ENCODE measurements around the gene SGPP1.
"Not testable (repeated sequence)": the region's sequence is repeated elsewhere in the genome, so short reads cannot be mapped to it uniquely, and the experiment has no call there.

Gene SGPP1

GRCh38 chr14:63672417-63673180 is 55.3 kb downstream of the SGPP1 start:
- DNase-seq = no peak

DNA sequence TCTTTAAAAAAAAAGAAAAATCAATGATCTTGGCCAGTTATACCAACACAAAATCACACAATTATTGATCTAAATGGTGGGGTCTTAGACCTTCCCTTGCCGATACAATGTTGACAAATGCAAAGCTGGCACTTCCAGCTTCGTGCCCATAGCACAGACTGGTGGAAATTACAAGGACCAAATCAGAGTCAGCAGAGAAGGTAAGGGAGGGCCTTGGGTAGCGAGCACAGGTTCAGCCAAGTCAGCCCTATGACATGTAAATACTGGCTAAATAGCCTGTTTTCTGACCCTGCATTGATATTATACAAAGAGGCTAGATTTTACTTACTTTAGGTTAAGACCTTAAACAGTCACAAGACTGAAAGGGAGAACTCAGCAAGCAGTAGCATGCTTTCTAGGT is 55.9 kb downstream of the SGPP1 start:
- DNase-seq = no peak

GRCh38 chr14:63670692-63671091 is 57.2 kb downstream of the SGPP1 start:
- DNase-seq = no peak

DNA sequence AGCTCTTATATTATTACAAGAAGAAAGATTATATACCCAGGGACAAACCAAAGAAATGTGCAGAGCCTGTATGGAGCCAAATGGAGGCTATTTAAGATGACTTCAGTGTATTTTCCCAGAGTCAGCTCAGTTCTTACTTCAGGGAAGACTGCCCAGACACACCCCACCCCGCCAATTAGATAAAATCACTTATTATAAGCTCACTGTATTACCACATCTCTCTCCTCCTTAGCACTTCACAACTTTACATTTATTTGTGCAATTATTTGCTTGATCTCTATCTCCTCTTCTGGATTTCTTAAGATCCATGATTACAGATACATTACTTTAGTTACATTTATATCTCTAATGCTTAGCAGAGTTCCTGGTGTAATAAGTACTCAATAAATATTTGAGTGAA is 61.5 kb downstream of the SGPP1 start:
- no peak for DNase-seq

- DNase-seq = no peak
Observed at GRCh38 chr14:63663428-63664341, 64.2 kb downstream of the SGPP1 start.

- no peak for DNase-seq
Observed at GRCh38 chr14:63662776-63663175, 65.1 kb downstream of the SGPP1 start.

DNA sequence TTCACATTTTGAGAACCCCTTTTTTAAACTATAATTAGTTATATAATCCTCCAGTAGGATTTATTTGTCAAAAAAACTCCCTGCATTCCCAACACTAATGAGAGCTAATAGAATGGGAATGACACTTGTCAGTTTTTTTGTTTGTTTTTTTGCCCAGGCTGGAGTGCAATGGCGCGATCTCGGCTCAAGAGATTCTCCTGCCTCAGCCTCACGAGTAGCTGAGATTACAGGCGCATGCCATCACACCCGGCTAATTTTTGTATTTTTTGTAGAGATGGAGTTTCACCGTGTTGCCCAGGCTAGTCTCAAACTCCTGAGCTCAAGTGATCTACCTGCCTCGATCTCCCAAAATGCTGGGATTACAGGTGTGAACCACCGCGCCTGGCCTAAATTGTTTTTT is 66.0 kb downstream of the SGPP1 start:
- DNase-seq = not testable (repeated sequence)

DNA sequence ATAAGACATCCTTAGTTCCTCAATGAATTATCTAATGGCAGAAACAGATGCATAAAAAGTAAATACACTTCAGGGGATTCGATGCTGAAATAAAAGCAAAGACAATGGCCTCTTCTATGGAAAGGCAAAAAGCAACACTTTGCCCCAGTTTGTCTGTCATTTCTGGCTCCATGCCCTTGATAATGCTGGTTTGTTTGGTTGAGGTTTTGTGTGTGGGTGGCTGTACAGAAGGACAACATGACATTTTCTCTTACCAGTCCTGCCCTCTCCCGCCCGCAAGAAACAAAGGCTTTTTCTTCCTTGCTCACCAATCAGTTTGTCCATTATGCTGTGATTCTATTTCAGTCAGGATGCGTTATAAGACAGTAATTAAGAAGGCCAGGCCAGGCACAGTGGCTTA is 68.1 kb downstream of the SGPP1 start:
- no peak for DNase-seq

GRCh38 chr14:63656194-63656593 is 71.7 kb downstream of the SGPP1 start:
- no peak for DNase-seq

DNA sequence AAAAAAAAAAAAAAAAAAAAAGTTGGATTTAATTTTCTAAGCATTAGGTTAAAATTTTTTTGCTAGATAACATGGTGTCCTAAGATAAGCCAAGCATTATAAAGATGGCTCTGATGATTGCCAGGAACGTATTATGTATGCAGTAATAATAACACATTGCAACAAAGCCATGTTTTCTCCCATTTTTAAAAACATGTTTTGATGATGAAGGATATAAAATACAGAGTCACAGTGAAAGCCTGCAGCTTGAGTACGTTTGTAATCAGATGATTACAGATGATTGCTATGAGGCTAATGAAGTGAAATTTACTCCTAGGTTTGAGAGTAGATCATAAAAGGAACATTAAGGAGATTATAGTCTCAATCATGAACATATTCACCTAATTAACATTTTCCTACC is 72.9 kb downstream of the SGPP1 start:
- DNase-seq = no peak

GRCh38 chr14:63654346-63654745 is 73.5 kb downstream of the SGPP1 start:
- DNase-seq = no peak

DNA sequence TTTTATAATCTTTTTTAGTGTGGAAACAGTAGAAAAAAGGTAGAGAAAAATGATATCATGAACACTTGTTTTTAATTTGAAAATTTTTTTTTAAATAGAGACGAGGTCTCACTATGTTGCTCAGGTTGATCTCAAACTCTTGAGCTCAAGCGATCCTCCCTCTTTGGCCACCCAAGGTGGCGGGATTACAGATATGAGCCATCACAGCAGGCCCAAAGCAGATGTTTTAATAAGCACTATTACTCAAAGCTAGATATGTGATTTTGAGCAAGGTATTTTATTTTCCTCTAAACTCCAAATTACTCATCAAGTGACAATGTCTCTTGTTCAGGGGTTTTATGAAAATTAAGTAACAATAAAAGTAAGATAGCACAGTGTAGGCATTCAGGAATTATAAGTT is 75.5 kb downstream of the SGPP1 start:
- no peak for DNase-seq

GRCh38 chr14:63650256-63650952 is 77.5 kb downstream of the SGPP1 start:
- no peak for DNase-seq

GRCh38 chr14:63647696-63648410 is 80.0 kb downstream of the SGPP1 start:
- no peak for DNase-seq

GRCh38 chr14:63644741-63645140 is 83.1 kb downstream of the SGPP1 start:
- no peak for DNase-seq

- DNase-seq = peak in 1 of 2 experiments; percentile 61
Observed at GRCh38 chr14:63642656-63643382, 85.0 kb downstream of the SGPP1 start.

GRCh38 chr14:63642229-63642611 is 85.6 kb downstream of the SGPP1 start:
- DNase-seq = peak; percentile 89 to 95

GRCh38 chr14:63641473-63642228 is 86.2 kb downstream of the SGPP1 start, which contains the start of gene WDR89:
Gene WDR89 (minus strand): TSS chr14:63641871. CDS start chr14:63599942, 41,929 bp downstream.
- DNase-seq = peak; percentile 96

DNA sequence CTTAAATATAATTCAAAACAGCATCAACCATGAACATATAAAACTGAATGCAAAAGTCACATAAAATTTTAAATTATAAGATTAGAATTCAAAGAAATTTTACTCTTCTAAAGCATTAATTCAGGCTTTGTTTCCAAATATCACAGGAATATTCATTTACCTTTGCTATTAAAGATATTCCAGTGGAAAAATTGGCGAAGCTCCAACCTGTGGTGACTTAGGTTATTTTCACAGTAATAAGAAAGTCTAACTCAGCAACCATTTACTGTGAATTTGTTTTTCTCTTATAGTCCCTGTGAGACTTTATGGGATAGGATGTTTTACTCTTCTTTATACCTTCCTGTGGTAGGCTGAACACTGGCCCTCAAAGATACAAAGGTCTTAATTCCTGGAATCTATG is 89.4 kb downstream of the SGPP1 start:
- no peak for DNase-seq

DNA sequence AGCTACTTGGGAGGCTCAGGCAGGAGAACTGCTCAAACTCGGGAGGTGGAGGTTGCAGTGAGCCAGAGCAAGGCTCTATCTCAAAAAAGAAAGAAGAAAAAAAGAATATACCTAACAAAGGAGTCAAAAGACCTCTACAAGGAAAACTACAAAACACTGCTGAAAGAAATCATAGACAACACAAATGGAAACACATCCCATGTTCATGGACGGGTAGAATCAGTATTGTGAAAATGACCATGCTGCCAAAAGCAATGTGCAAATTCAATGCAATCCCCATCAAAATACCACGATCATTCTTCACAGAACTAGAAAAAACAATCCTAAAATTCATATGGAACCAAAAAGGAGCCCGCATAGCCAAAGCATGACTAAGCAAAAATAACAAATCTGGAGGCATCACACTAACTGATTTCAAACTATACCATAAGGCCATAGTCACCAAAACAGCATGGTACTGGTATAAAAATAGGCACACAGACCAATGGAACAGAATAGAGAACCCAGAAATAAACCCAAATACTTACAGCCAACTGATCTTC is 91.7 kb downstream of the SGPP1 start:
- DNase-seq = not testable (repeated sequence)

Data from cerebellar nuclear complex (tissue), 1 donor.